Measurements from ENCODE around the gene SLC25A21.

DNA sequence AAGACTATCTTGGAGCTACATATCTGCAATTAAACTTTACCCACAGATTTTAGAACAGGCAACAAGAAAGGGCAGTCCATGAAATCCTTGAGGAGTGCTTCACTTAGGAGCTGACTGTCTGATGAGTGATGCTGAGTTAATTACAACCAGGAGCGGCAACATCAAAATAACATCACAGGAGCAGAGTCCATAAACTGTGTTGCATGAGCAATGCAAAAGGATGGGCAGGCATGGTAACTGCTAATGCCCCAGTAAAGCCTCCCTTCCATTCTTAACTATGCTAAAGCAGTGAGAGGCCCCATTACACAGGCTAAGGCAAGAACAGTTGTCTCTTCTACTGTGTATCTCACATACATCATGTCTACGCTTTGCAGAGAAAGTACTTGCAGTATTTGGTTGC, 354.2 kb downstream of the SLC25A21 start:
- TF ChIP-seq BHLHE40 (IDR thresholded peaks at IDR 0.05; ENCODE audit: borderline replicate concordance in 1 of 2, low read depth in 2 of 2, low read length in 1 of 2): no peak
- TF ChIP-seq ZBED1 (IDR thresholded peaks at IDR 0.05; ENCODE audit: borderline replicate concordance): no peak
- TF ChIP-seq, protein P1, sequence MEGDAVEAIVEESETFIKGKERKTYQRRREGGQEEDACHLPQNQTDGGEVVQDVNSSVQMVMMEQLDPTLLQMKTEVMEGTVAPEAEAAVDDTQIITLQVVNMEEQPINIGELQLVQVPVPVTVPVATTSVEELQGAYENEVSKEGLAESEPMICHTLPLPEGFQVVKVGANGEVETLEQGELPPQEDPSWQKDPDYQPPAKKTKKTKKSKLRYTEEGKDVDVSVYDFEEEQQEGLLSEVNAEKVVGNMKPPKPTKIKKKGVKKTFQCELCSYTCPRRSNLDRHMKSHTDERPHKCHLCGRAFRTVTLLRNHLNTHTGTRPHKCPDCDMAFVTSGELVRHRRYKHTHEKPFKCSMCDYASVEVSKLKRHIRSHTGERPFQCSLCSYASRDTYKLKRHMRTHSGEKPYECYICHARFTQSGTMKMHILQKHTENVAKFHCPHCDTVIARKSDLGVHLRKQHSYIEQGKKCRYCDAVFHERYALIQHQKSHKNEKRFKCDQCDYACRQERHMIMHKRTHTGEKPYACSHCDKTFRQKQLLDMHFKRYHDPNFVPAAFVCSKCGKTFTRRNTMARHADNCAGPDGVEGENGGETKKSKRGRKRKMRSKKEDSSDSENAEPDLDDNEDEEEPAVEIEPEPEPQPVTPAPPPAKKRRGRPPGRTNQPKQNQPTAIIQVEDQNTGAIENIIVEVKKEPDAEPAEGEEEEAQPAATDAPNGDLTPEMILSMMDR (IDR thresholded peaks at IDR 0.05 in 2 of 3, conservative IDR thresholded peaks at IDR 0.05 in 1 of 3; ENCODE audit: control insufficient read depth in 2 of 3, extremely low read depth in 1 of 3, insufficient read depth in 1 of 3, low read depth in 3 of 3, low read length in 3 of 3): no peak
- TF ChIP-seq STAT1 (conservative IDR thresholded peaks at IDR 0.05): no peak
- TF ChIP-seq TCF7 (IDR thresholded peaks at IDR 0.05; ENCODE audit: borderline replicate concordance): no peak
- TF ChIP-seq ZNF274 (IDR thresholded peaks at IDR 0.05; ENCODE audit: insufficient read depth, insufficient read length): no peak

Measured in GM12878 (cell line).